LNCaP clone FGC (cell line): Measurements from ENCODE around the gene MAML1.

Experiments
- DNase-seq: peaks from one replicate; pipeline ENCODE4 v3.0.0-alpha.2; 2011; ENCODE audit warnings: low read depth
- H3K4me3 ChIP-seq: 2 replicates; pipeline ENCODE4 v1.5.1; 2011; ENCODE audit warnings: mild to moderate bottlenecking, low read depth, low read length, control low read depth
- CTCF ChIP-seq: IDR thresholded peaks from 2 replicates; pipeline ENCODE4 v1.5.1; 2012; ENCODE audit warnings: mild to moderate bottlenecking; ENCODE audit not compliant: control insufficient read depth, insufficient read depth; ENCODE audit errors: extremely low read depth

MAML1 gene

GRCh38 chr5:179698935-179699615, 33.5 kb upstream of the MAML1 start, which contains the start of gene CANX:
CANX (plus strand) TSS chr5:179698967; CDS start chr5:179705682, 6,715 bp downstream.
- TF ChIP-seq CTCF, result no peak
- H3K4me3 ChIP-seq, result peak within 1 kb of the TSS; percentile 97
- DNase-seq, result no peak

- DNase-seq, result no peak
- peak overlapping the region; percentile 97 for H3K4me3 ChIP-seq
- no peak for TF ChIP-seq CTCF
Measured at GRCh38 chr5:179699616-179700237, 32.9 kb upstream of the MAML1 start.

- TF ChIP-seq CTCF, result no peak
- peak overlapping the region; percentile 97 for H3K4me3 ChIP-seq
Measured at GRCh38 chr5:179700401-179700918, 32.2 kb upstream of the MAML1 start.

GRCh38 chr5:179716286-179716685, 16.3 kb upstream of the MAML1 start:
- no peak overlapping the region for H3K4me3 ChIP-seq
- DNase-seq, result no peak
- no peak for TF ChIP-seq CTCF

More at GRCh38 chr5:179700401-179700918, 32.2 kb upstream of the MAML1 start:
- no peak for DNase-seq

- DNase-seq, result no peak
- no peak for TF ChIP-seq CTCF
- H3K4me3 ChIP-seq, result no peak overlapping the region
Measured at GRCh38 chr5:179720222-179720621, 12.4 kb upstream of the MAML1 start.

GRCh38 chr5:179724163-179724562, 8.5 kb upstream of the MAML1 start:
- no peak overlapping the region for H3K4me3 ChIP-seq
- no peak for TF ChIP-seq CTCF
- no peak for DNase-seq

- H3K4me3 ChIP-seq, result no peak overlapping the region
- no peak for DNase-seq
- no peak for TF ChIP-seq CTCF
Measured at GRCh38 chr5:179727106-179727505, 5.5 kb upstream of the MAML1 start.
